Measurements from ENCODE around the gene WNT6.

Gene WNT6

GRCh38 chr2:218858138-218858445 is 1.5 kb upstream of the WNT6 start:
- H3K36me3 Mint-ChIP-seq: no peaks in the 10 kb centered on the region

GRCh38 chr2:218858671-218859555 is 692 bp upstream of the WNT6 start:
- peaks cover 12% of the 10 kb centered on the region for H3K4me1 Mint-ChIP-seq
- no peaks in the 10 kb centered on the region for H3K9me3 Mint-ChIP-seq
- H3K27ac Mint-ChIP-seq: no peak overlapping the region
- no peak for DNase-seq (ENCODE audit: low spot score in 2 of 2)
- peak overlapping the region; percentile 62 for H3K4me3 Mint-ChIP-seq
- H3K36me3 Mint-ChIP-seq: no peaks in the 10 kb centered on the region
- ATAC-seq (ENCODE audit: low read depth): no peak
- peaks cover 52% of the 10 kb centered on the region for H3K27me3 Mint-ChIP-seq

More at GRCh38 chr2:218858138-218858445, 1.5 kb upstream of the WNT6 start:
- DNase-seq (ENCODE audit: low spot score in 2 of 2) (no peak), ATAC-seq (ENCODE audit: low read depth) (no peak)
- no peaks in the 10 kb centered on the region for H3K9me3 Mint-ChIP-seq
- H3K4me1 Mint-ChIP-seq: peaks cover 15% of the 10 kb centered on the region
- no peak overlapping the region for H3K27ac Mint-ChIP-seq
- H3K27me3 Mint-ChIP-seq: peaks cover 53% of the 10 kb centered on the region
- no peak overlapping the region for H3K4me3 Mint-ChIP-seq

GRCh38 chr2:218859988-218860831 is 605 bp downstream of the WNT6 start:
- DNase-seq (ENCODE audit: low spot score in 2 of 2) (no peak), ATAC-seq (ENCODE audit: low read depth) (peak; percentile 19)
- Mint-ChIP-seq H3K27me3 (peaks cover 46% of the 10 kb centered on the region), H3K9me3 (no peaks in the 10 kb centered on the region), H3K4me3 (peak overlapping the region; percentile 79), H3K36me3 (no peaks in the 10 kb centered on the region), H3K27ac (peak overlapping the region; percentile 40), H3K4me1 (peaks cover 12% of the 10 kb centered on the region)

DNA sequence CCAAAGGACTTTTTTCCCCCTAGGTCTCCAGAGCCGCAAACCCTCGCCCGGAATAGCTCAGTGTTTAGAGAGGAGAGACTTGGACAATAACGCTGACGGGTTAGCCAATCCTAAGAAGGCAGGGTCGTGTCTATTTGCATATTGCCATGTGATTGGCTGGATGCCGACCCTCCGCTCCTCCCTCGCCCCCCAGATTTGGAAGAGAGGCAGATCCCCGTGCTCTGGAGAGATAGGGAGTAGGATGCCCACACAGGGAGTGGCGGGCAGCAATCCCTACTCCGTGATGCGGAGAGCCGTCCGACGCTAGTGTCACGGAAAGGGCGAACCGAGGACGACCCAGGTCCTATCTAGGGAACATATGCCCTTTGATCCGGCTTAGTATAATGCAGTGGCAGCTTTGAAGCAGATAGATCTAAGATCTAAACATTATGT is 1.4 kb downstream of the WNT6 start:
- peaks cover 44% of the 10 kb centered on the region for H3K27me3 Mint-ChIP-seq
- no peaks in the 10 kb centered on the region for H3K36me3 Mint-ChIP-seq
- no peak overlapping the region for H3K27ac Mint-ChIP-seq
- ATAC-seq (ENCODE audit: low read depth) (no peak), DNase-seq (ENCODE audit: low spot score in 2 of 2) (no peak)
- peak overlapping the region; percentile 13 for H3K4me3 Mint-ChIP-seq
- peaks cover 12% of the 10 kb centered on the region for H3K4me1 Mint-ChIP-seq
- no peaks in the 10 kb centered on the region for H3K9me3 Mint-ChIP-seq

GRCh38 chr2:218861645-218862318 is 2.2 kb downstream of the WNT6 start:
- Mint-ChIP-seq H3K9me3 (no peaks in the 10 kb centered on the region), H3K27ac (no peak overlapping the region), H3K4me1 (peaks cover 12% of the 10 kb centered on the region), H3K36me3 (no peaks in the 10 kb centered on the region), H3K27me3 (peaks cover 40% of the 10 kb centered on the region), H3K4me3 (no peak overlapping the region)
- no peak for ATAC-seq (ENCODE audit: low read depth)
- DNase-seq (ENCODE audit: low spot score in 2 of 2): no peak

DNA sequence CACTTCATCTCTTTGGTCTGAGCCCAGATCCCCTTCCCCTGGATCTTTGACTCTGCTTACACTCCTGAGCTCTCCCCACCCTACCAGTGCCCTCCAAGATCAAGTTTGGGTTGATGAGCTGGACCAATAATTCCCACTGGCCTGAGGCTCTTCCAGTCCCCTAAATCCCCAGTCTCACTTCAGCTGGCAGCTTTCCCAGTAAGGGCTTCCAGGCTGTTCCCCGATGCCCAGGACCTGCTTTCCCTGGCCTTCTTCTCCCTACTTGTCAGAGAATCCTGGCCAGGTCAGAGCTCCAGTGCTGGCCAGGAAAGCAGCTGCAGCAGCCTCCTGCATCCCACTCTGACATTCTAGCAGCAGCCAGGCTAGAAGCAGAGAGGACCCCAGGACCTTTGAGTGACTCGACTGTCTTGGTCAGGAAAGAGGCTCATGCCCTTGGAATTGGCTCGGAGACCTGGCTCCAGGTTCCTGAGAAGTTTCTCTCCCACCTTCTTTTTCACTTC is 3.5 kb downstream of the WNT6 start:
- DNase-seq (ENCODE audit: low spot score in 2 of 2): no peak
- no peak for ATAC-seq (ENCODE audit: low read depth)
- H3K4me1 Mint-ChIP-seq: peaks cover 12% of the 10 kb centered on the region
- H3K9me3 Mint-ChIP-seq: no peaks in the 10 kb centered on the region
- H3K27ac Mint-ChIP-seq: no peak overlapping the region
- H3K36me3 Mint-ChIP-seq: no peaks in the 10 kb centered on the region
- H3K27me3 Mint-ChIP-seq: peaks cover 32% of the 10 kb centered on the region
- no peak overlapping the region for H3K4me3 Mint-ChIP-seq

- no peak for DNase-seq (ENCODE audit: low spot score in 2 of 2)
- peaks cover 9% of the 10 kb centered on the region for H3K4me1 Mint-ChIP-seq
- H3K36me3 Mint-ChIP-seq: no peaks in the 10 kb centered on the region
Observed at GRCh38 chr2:218865396-218865795, 5.8 kb downstream of the WNT6 start.

DNA sequence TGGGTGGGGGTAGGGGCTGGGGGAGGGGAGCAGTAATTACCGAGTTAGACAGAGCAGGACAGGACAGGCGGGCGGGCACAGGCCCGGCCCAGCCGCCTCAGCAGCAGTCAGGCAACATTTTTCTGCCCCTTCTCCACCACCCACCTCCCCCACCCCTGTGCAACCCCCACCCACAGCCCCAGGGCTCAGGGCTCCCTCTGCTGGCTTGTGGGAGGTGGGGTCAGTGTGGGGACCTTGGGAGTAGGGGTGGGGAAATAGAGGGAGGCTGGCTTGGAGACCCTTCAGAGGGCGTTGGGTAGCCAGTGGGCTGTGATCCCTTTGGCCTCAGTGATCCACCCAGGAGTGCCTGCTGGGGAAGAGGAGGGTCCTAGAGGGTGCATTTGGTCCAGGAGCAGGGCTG is 6.4 kb downstream of the WNT6 start:
- Mint-ChIP-seq H3K4me1 (peaks cover 8% of the 10 kb centered on the region), H3K27ac (no peak overlapping the region), H3K4me3 (no peak overlapping the region), H3K9me3 (no peaks in the 10 kb centered on the region), H3K27me3 (peaks cover 25% of the 10 kb centered on the region), H3K36me3 (no peaks in the 10 kb centered on the region)
- ATAC-seq (ENCODE audit: low read depth) (no peak), DNase-seq (ENCODE audit: low spot score in 2 of 2) (no peak)

More at GRCh38 chr2:218865396-218865795, 5.8 kb downstream of the WNT6 start:
- no peak for ATAC-seq (ENCODE audit: low read depth)
- Mint-ChIP-seq H3K9me3 (no peaks in the 10 kb centered on the region), H3K4me3 (no peak overlapping the region), H3K27me3 (peaks cover 25% of the 10 kb centered on the region), H3K27ac (no peak overlapping the region)

- Mint-ChIP-seq H3K36me3 (peaks cover 1% of the 10 kb centered on the region), H3K4me1 (peaks cover 19% of the 10 kb centered on the region), H3K9me3 (no peaks in the 10 kb centered on the region), H3K4me3 (no peak overlapping the region), H3K27me3 (peaks cover 26% of the 10 kb centered on the region), H3K27ac (no peak overlapping the region)
- ATAC-seq (ENCODE audit: low read depth): no peak
- no peak for DNase-seq (ENCODE audit: low spot score in 2 of 2)
Observed at GRCh38 chr2:218867900-218868299, 8.3 kb downstream of the WNT6 start.

- Mint-ChIP-seq H3K4me1 (peaks cover 23% of the 10 kb centered on the region), H3K27me3 (peaks cover 22% of the 10 kb centered on the region), H3K27ac (no peak overlapping the region), H3K9me3 (no peaks in the 10 kb centered on the region), H3K4me3 (no peak overlapping the region), H3K36me3 (peaks cover 1% of the 10 kb centered on the region)
- no peak for DNase-seq (ENCODE audit: low spot score in 2 of 2)
- ATAC-seq (ENCODE audit: low read depth): no peak
Observed at GRCh38 chr2:218869064-218869463, 9.5 kb downstream of the WNT6 start.

- Mint-ChIP-seq H3K27ac (no peak overlapping the region), H3K9me3 (no peaks in the 10 kb centered on the region), H3K27me3 (peaks cover 17% of the 10 kb centered on the region), H3K4me3 (peak overlapping the region; percentile 84), H3K36me3 (peaks cover 1% of the 10 kb centered on the region), H3K4me1 (peaks cover 23% of the 10 kb centered on the region)
- no peak for DNase-seq (ENCODE audit: low spot score in 2 of 2)
- peak; percentile 13 for ATAC-seq (ENCODE audit: low read depth)
Observed at GRCh38 chr2:218870984-218871344, 11.4 kb downstream of the WNT6 start.

DNA sequence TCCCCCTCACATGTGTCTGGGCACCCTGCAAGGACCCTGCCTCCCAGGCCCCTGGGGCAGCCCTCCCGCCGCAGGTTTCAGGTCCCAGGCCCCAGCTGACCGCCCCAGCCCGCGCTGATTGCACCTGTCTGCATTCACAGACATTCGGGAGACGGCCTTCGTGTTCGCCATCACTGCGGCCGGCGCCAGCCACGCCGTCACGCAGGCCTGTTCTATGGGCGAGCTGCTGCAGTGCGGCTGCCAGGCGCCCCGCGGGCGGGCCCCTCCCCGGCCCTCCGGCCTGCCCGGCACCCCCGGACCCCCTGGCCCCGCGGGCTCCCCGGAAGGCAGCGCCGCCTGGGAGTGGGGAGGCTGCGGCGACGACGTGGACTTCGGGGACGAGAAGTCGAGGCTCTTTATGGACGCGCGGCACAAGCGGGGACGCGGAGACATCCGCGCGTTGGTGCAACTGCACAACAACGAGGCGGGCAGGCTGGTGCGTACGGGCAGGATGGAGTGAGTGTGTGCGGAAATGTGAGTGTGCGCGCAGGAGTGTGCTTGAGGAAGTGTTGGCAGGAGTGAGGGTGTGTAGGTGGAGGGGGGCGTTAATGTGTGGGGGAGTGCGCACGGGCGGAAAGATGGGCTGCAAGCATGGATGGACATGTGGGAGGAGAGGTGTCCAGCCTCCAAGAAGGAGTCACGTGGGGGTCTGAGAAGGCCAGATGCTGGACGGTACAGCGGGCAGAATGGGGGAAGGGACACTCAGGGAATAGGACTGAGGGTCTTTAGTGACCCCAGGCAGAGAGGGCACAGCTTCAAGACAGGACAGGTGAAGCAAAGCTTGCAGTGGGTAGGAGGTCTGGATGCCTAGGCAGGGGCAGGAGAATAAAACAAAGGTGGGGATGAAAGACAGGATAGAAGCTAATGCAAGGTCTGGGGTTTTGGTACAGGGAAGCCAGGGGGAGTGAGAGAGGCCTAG is 12.0 kb downstream of the WNT6 start:
- no peak overlapping the region for H3K27ac Mint-ChIP-seq

More for the DNA sequence above, 12.0 kb downstream of the WNT6 start:
- Mint-ChIP-seq H3K36me3 (peaks cover 1% of the 10 kb centered on the region), H3K27me3 (peaks cover 17% of the 10 kb centered on the region), H3K4me3 (peak overlapping the region; percentile 87), H3K4me1 (peaks cover 24% of the 10 kb centered on the region), H3K9me3 (no peaks in the 10 kb centered on the region)
- DNase-seq (ENCODE audit: low spot score in 2 of 2): no peak
- ATAC-seq (ENCODE audit: low read depth): peak; percentile 52

Measured in memory B cell (primary cell).